Neuronal stem cell (in vitro differentiated cells): ENCODE data around the gene KCNAB2.

Experiments used
- DNase-seq: peaks from one replicate; pipeline ENCODE4 v3.0.0-alpha.2; 2013; ENCODE audit warnings: low spot score
- H2AFZ ChIP-seq: one replicate; pipeline ENCODE4 v1.6.1; 2013; ENCODE audit warnings: mild to moderate bottlenecking, low read length, inconsistent platforms
- H2AK5ac ChIP-seq: 2 replicates; pipeline ENCODE4 v1.6.1; 2013; ENCODE audit warnings: low read depth, mild to moderate bottlenecking, inconsistent platforms, low read length, moderate library complexity, mixed read lengths
- H2BK120ac ChIP-seq: 2 replicates; pipeline ENCODE4 v1.6.1; 2013; ENCODE audit warnings: low read depth, mild to moderate bottlenecking, inconsistent platforms, low read length, moderate library complexity, mixed read lengths
- H2BK12ac ChIP-seq: one replicate; pipeline ENCODE4 v1.6.1; 2013; ENCODE audit warnings: low read length, inconsistent platforms
- H2BK15ac ChIP-seq: 2 replicates; pipeline ENCODE4 v1.6.1; 2013; ENCODE audit warnings: mild to moderate bottlenecking, low read length, inconsistent platforms, mixed read lengths
- H2BK5ac ChIP-seq: one replicate; pipeline ENCODE4 v1.6.1; 2013; ENCODE audit warnings: inconsistent platforms, mild to moderate bottlenecking, low read length, moderate library complexity
- H3K14ac ChIP-seq: one replicate; pipeline ENCODE4 v1.6.1; 2013; ENCODE audit warnings: low read length, inconsistent platforms
- H3K18ac ChIP-seq: 2 replicates; pipeline ENCODE4 v1.6.1; 2013; ENCODE audit warnings: low read length, inconsistent platforms
- H3K23ac ChIP-seq: 2 replicates; pipeline ENCODE4 v1.6.1; 2013; ENCODE audit warnings: low read depth, mild to moderate bottlenecking, mixed read lengths, low read length, inconsistent platforms; ENCODE audit not compliant: poor library complexity
- H3K27ac ChIP-seq: replicated peaks from 3 replicates; pipeline ENCODE4 v1.5.1; 2013; ENCODE audit warnings: low read length, inconsistent platforms
- H3K27me3 ChIP-seq, 3 experiments: 2 replicates each; pipeline ENCODE4 v1.6.1; 2013; ENCODE audit warnings: low read length in 3 of 3, mild to moderate bottlenecking in 2 of 3, inconsistent platforms in 1 of 3, low read depth in 1 of 3, mixed read lengths in 1 of 3, moderate library complexity in 1 of 3; ENCODE audit not compliant: control insufficient read depth in 3 of 3, insufficient read depth in 3 of 3
- H3K36me3 ChIP-seq, 2 donors: replicated peaks in 1 of 2; 2 replicates each; pipeline ENCODE4 v1.6.1; 2013; ENCODE audit warnings: low read length in 2 of 2; ENCODE audit not compliant: control insufficient read depth in 2 of 2, insufficient read depth in 2 of 2
- H3K4ac ChIP-seq: 2 replicates; pipeline ENCODE4 v1.6.1; 2013; ENCODE audit warnings: inconsistent platforms, mild to moderate bottlenecking, low read length, moderate library complexity
- H3K4me1 ChIP-seq, 2 donors: 1 replicate in 1 of 2; 2 replicates in 1 of 2; pipeline ENCODE4 v1.6.1; 2013; ENCODE audit warnings: low read length in 2 of 2, low read depth in 1 of 2; ENCODE audit not compliant: control insufficient read depth in 2 of 2, insufficient read depth in 1 of 2
- H3K4me2 ChIP-seq: one replicate; pipeline ENCODE4 v1.6.1; 2013; ENCODE audit warnings: mild to moderate bottlenecking, low read length, inconsistent platforms; ENCODE audit not compliant: insufficient read depth, poor library complexity, severe bottlenecking
- H3K4me3 ChIP-seq, 2 donors: 2 replicates each; pipeline ENCODE4 v1.5.1; 2013; ENCODE audit warnings: low read length in 2 of 2, mild to moderate bottlenecking in 2 of 2, inconsistent platforms in 1 of 2, moderate library complexity in 1 of 2
- H3K79me1 ChIP-seq: one replicate; pipeline ENCODE4 v1.6.1; 2013; ENCODE audit warnings: low read depth, mild to moderate bottlenecking, inconsistent platforms, low read length, moderate library complexity
- H3K9ac ChIP-seq: one replicate; pipeline ENCODE4 v1.6.1; 2013; ENCODE audit warnings: mild to moderate bottlenecking, low read depth, low read length, inconsistent platforms; ENCODE audit not compliant: poor library complexity
- H3K9me3 ChIP-seq, 2 donors: replicated peaks in 1 of 2; 2 replicates each; pipeline versions ENCODE3 to v1.6.1; 2013; ENCODE audit warnings: low read length in 2 of 2, mild to moderate bottlenecking in 2 of 2, inconsistent platforms in 1 of 2, low read depth in 1 of 2, mixed read lengths in 1 of 2, moderate library complexity in 1 of 2; ENCODE audit not compliant: control insufficient read depth in 2 of 2, insufficient read depth in 1 of 2
- H4K8ac ChIP-seq: one replicate; pipeline ENCODE4 v1.6.1; 2013; ENCODE audit warnings: low read depth, mild to moderate bottlenecking, inconsistent platforms, low read length, moderate library complexity
- H4K91ac ChIP-seq: one replicate; pipeline ENCODE4 v1.6.1; 2013; ENCODE audit warnings: low read length, low read depth, mild to moderate bottlenecking, inconsistent platforms; ENCODE audit not compliant: poor library complexity
- WGBS, 2 donors: extraction: QIAGEN DNeasy Blood & Tissue Kit; methylation state at CpG; one replicate each; pipeline ENCODE4 v1.1.7; 2013; ENCODE audit warnings: missing lambda C conversion rate in 2 of 2, mixed read lengths in 1 of 2; ENCODE audit not compliant: insufficient read length in 2 of 2, insufficient replicate concordance in 1 of 2; ENCODE audit errors: extremely low coverage in 2 of 2; 5-methylcytosine and 5-hydroxymethylcytosine counted together

Gene KCNAB2

GRCh38 chr1:6001992-6002576, 43.6 kb upstream of the KCNAB2 start:
- Histone ChIP-seq H3K23ac (peak overlapping the region; percentile 80), H3K27ac (no peak overlapping the region), H3K4ac (no peak overlapping the region), H2BK15ac (no peak overlapping the region), H3K14ac (no peak overlapping the region), H3K9me3 (no peaks in the 10 kb centered on the region), H3K4me2 (no peak overlapping the region), H4K8ac (no peak overlapping the region), H3K4me3 (no peak overlapping the region), H3K27me3 (peaks cover 0 to 6% (median 0%) of the 10 kb centered on the region in 3 experiments), H2BK12ac (no peak overlapping the region), H2AFZ (no peak overlapping the region), H3K4me1 (peaks cover 26 to 30% of the 10 kb centered on the region in 2 donors), H2AK5ac (no peak overlapping the region), H4K91ac (no peak overlapping the region), H3K79me1 (peaks cover 2% of the 10 kb centered on the region), H3K36me3 (no peaks in the 10 kb centered on the region), H2BK120ac (no peak overlapping the region), H3K9ac (no peak overlapping the region), H3K18ac (peak overlapping the region; percentile 23), H2BK5ac (peak overlapping the region; percentile 6)
- DNase-seq = no peak
- WGBS, 2 donors = no CpG with 5 or more reads among the region's 13 CpGs

- Histone ChIP-seq H3K18ac (peak overlapping the region; percentile 72), H3K79me1 (peaks cover 2% of the 10 kb centered on the region), H3K4me3 (no peak overlapping the region), H2AFZ (no peak overlapping the region), H2BK12ac (no peak overlapping the region), H3K4me1 (peaks cover 26 to 30% of the 10 kb centered on the region in 2 donors), H3K36me3 (no peaks in the 10 kb centered on the region), H2BK120ac (no peak overlapping the region), H3K14ac (no peak overlapping the region), H3K9ac (peak overlapping the region; percentile 39), H4K8ac (no peak overlapping the region), H2BK5ac (peak overlapping the region; percentile 33), H3K27ac (peak overlapping the region; percentile 52), H3K23ac (no peak overlapping the region), H3K4me2 (no peak overlapping the region), H3K27me3 (peaks cover 0 to 6% (median 0%) of the 10 kb centered on the region in 3 experiments), H2BK15ac (peak overlapping the region; percentile 77), H4K91ac (no peak overlapping the region), H2AK5ac (peak overlapping the region; percentile 61), H3K4ac (no peak overlapping the region), H3K9me3 (no peaks in the 10 kb centered on the region)
- WGBS, 2 donors = no CpG with 5 or more reads among the region's 33 CpGs
- no peak for DNase-seq
Observed at GRCh38 chr1:6002714-6003501, 42.8 kb upstream of the KCNAB2 start.

DNA sequence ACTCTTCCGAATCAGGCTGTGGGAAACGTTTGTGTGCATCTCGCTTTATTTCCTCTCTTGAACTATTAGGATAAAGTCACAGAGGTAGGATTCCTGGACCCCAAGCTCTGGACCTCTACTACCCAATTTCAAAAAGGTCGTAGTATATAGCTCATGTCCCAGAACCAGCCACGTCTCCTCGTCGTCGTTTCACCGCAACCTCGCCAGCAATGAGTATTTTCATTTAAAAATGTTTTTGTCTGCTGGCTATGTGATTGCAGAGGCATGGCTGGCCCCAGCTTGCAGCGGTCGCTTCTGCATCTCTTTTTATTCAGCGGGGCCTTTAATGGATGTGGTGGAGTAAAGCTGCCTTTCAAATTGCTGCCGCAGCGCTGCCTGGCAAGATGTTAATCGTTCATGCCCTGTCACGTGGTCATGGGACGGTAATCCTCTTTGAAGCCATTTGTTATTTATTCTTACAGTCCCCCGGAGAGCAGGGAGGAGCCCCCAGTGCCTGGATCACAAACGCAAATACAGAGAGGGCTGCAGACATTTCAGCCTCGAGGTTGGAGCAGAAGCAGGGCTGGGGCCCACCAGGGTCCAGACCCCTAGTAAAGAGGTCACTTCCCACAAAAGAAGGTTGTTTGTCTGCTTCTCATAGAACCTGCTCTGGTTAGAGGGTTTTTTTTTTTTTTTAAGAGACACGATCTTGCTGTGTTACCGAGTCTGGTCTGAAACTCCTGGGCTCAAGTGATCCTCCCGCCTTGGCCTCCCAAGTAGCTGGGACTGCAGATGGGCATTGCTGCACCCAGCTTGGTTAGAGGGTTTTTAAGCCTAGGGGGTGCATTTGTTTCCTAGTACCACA, 41.9 kb upstream of the KCNAB2 start:
- Histone ChIP-seq H2AK5ac (no peak overlapping the region), H2BK15ac (peak overlapping the region; percentile 77), H2BK5ac (no peak overlapping the region), H3K27ac (peak overlapping the region; percentile 52), H3K36me3 (no peaks in the 10 kb centered on the region), H3K9me3 (no peaks in the 10 kb centered on the region), H3K4me2 (no peak overlapping the region), H2AFZ (peak overlapping the region; percentile 72), H3K27me3 (peaks cover 0 to 6% (median 0%) of the 10 kb centered on the region in 3 experiments), H3K4me1 (peaks cover 26 to 33% of the 10 kb centered on the region in 2 donors), H2BK12ac (no peak overlapping the region), H3K4me3 (no peak overlapping the region), H4K91ac (no peak overlapping the region), H3K23ac (no peak overlapping the region), H3K9ac (no peak overlapping the region), H3K18ac (no peak overlapping the region), H3K4ac (no peak overlapping the region), H2BK120ac (no peak overlapping the region), H3K79me1 (peaks cover 2% of the 10 kb centered on the region), H3K14ac (peak overlapping the region; percentile 47), H4K8ac (no peak overlapping the region)
- DNase-seq = peak; percentile 36
- WGBS, 2 donors = no CpG with 5 or more reads among the region's 24 CpGs
